Mesendoderm (in vitro differentiated cells): ENCODE measurements around the gene TEAD1.

Experiments
- DNase-seq: peaks from one replicate; pipeline ENCODE4 v3.0.0; 2013
- H2AK5ac ChIP-seq: 2 replicates; pipeline ENCODE4 v1.6.1; 2013; ENCODE audit warnings: low read length, inconsistent platforms
- H2BK120ac ChIP-seq: 2 replicates; pipeline ENCODE4 v1.6.1; 2013; ENCODE audit warnings: low read depth, mild to moderate bottlenecking, low read length, moderate library complexity, mixed read lengths
- H2BK15ac ChIP-seq: replicated peaks from 2 replicates; pipeline ENCODE4 v1.6.1; 2013; ENCODE audit warnings: low read depth, mild to moderate bottlenecking, moderate library complexity
- H2BK5ac ChIP-seq: 2 replicates; pipeline ENCODE4 v1.6.1; 2013; ENCODE audit warnings: low read length, inconsistent platforms
- H3K18ac ChIP-seq: 2 replicates; pipeline ENCODE4 v1.6.1; 2013; ENCODE audit warnings: mild to moderate bottlenecking, low read length, mixed read lengths
- H3K23ac ChIP-seq: one replicate; pipeline ENCODE4 v1.6.1; 2013; ENCODE audit warnings: low read length
- H3K27ac ChIP-seq: 2 replicates; pipeline ENCODE4 v1.5.1; 2013; ENCODE audit warnings: low read depth, mild to moderate bottlenecking, inconsistent platforms, low read length, moderate library complexity
- H3K27me3 ChIP-seq: 2 replicates; pipeline ENCODE4 v1.6.1; 2013; ENCODE audit warnings: low read length, control low read depth, mild to moderate bottlenecking, inconsistent platforms; ENCODE audit not compliant: insufficient read depth, poor library complexity
- H3K36me3 ChIP-seq: 2 replicates; pipeline ENCODE4 v1.6.1; 2013; ENCODE audit warnings: low read length, inconsistent platforms; ENCODE audit not compliant: control insufficient read depth, insufficient read depth
- H3K4ac ChIP-seq: one replicate; pipeline ENCODE4 v1.6.1; 2013; ENCODE audit warnings: low read depth, mild to moderate bottlenecking, low read length, moderate library complexity
- H3K4me1 ChIP-seq: 2 replicates; pipeline ENCODE4 v1.6.1; 2013; ENCODE audit warnings: low read depth, low read length, inconsistent platforms; ENCODE audit not compliant: control insufficient read depth
- H3K4me2 ChIP-seq: 2 replicates; pipeline ENCODE4 v1.6.1; 2013; ENCODE audit warnings: low read length
- H3K4me3 ChIP-seq: 2 replicates; pipeline ENCODE4 v1.5.1; 2013; ENCODE audit warnings: mild to moderate bottlenecking, low read length
- H3K56ac ChIP-seq: one replicate; pipeline ENCODE4 v1.6.1; 2013; ENCODE audit warnings: low read length
- H3K79me1 ChIP-seq: 2 replicates; pipeline ENCODE4 v1.6.1; 2013; ENCODE audit warnings: low read length, inconsistent platforms
- H3K79me2 ChIP-seq: 2 replicates; pipeline ENCODE4 v1.6.1; 2013; ENCODE audit warnings: mild to moderate bottlenecking, low read length; ENCODE audit not compliant: control insufficient read depth, insufficient read depth
- H3K9ac ChIP-seq: 2 replicates; pipeline ENCODE4 v1.6.1; 2013; ENCODE audit warnings: low read length, inconsistent platforms
- H4K5ac ChIP-seq: one replicate; pipeline ENCODE4 v1.6.1; 2013; ENCODE audit warnings: low read length
- H4K8ac ChIP-seq: one replicate; pipeline ENCODE4 v1.6.1; 2013; ENCODE audit warnings: low read depth, mild to moderate bottlenecking, control low read depth, low read length, moderate library complexity
- WGBS: extraction: QIAGEN DNeasy Blood & Tissue Kit; methylation state at CpG from one replicate; pipeline ENCODE4 v1.1.7; 2013; ENCODE audit warnings: low lambda C conversion rate, missing lambda C conversion rate; ENCODE audit not compliant: insufficient coverage; ENCODE audit errors: extremely low coverage; 5-methylcytosine and 5-hydroxymethylcytosine counted together

The TEAD1 gene

DNA sequence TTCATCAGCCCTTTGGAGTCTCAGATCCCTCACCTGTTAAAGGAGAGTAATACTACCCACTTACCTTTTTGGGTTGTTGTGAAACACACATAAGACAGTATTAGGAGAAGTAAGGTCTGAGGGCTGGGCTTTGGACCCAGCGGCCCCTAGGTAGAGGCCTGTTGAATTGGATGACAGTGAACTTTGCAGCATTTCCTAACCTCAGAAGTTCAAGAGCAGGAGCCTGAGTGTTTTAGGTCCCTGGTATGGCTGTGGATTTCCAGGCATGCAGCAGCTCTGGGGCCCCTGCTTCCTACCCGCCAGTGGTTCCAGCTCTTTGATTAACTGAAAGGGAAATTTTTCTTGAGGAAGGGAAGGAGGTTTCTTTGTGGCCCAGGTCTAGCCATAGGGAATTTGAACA, 58.9 kb downstream of the TEAD1 start:
- no CpG with 5 or more reads among the region's 2 CpGs for WGBS
- no peak overlapping the region for H3K23ac ChIP-seq
- peak; percentile 62 for DNase-seq

DNA sequence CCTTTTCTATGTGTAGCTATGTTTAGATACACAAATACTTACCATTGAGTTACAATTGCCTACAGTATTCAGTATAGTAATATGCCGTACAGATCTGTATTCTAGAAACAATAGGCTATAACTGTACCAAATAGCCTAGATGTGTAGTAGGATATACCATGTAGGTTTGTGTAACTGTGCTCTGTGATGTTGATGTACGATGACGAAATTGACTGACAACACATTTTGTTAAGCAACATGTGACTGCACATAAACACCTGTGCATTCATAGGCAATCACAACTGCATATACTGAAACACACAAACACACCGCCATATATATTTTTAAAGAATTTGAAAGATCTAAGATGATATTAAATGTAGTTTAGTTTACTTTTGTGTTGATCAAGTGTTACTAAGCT, 60.4 kb downstream of the TEAD1 start:
- no peak overlapping the region for H2BK15ac ChIP-seq
- H3K4ac ChIP-seq: no peak overlapping the region
- H3K36me3 ChIP-seq: no peaks in the 10 kb centered on the region
- no peak overlapping the region for H3K18ac ChIP-seq
- H3K79me1 ChIP-seq: peaks cover 19% of the 10 kb centered on the region
- no peak overlapping the region for H3K9ac ChIP-seq
- peaks cover 5% of the 10 kb centered on the region for H3K4me1 ChIP-seq
- no peak overlapping the region for H4K8ac ChIP-seq
- no CpG with 5 or more reads among the region's 4 CpGs for WGBS
- no peak overlapping the region for H3K23ac ChIP-seq
- H2BK5ac ChIP-seq: no peak overlapping the region
- no peak for DNase-seq
- no peak overlapping the region for H2BK120ac ChIP-seq
- no peak overlapping the region for H3K4me3 ChIP-seq
- H3K79me2 ChIP-seq: peaks cover 73% of the 10 kb centered on the region
- no peak overlapping the region for H2AK5ac ChIP-seq
- H3K56ac ChIP-seq: no peak overlapping the region
- no peak overlapping the region for H3K4me2 ChIP-seq
- no peak overlapping the region for H4K5ac ChIP-seq
- H3K27me3 ChIP-seq: no peaks in the 10 kb centered on the region
- H3K27ac ChIP-seq: no peak overlapping the region

More for the DNA sequence above, 58.9 kb downstream of the TEAD1 start:
- H2BK120ac ChIP-seq: no peak overlapping the region
- H3K79me2 ChIP-seq: peaks cover 78% of the 10 kb centered on the region
- H2BK15ac ChIP-seq: no peak overlapping the region
- H3K4ac ChIP-seq: no peak overlapping the region
- no peak overlapping the region for H3K56ac ChIP-seq
- no peak overlapping the region for H4K5ac ChIP-seq
- peaks cover 7% of the 10 kb centered on the region for H3K4me1 ChIP-seq
- no peak overlapping the region for H4K8ac ChIP-seq
- no peak overlapping the region for H2AK5ac ChIP-seq
- H3K4me2 ChIP-seq: no peak overlapping the region
- H3K27ac ChIP-seq: no peak overlapping the region
- no peak overlapping the region for H3K4me3 ChIP-seq
- no peak overlapping the region for H2BK5ac ChIP-seq
- H3K9ac ChIP-seq: no peak overlapping the region
- H3K79me1 ChIP-seq: peaks cover 25% of the 10 kb centered on the region
- no peaks in the 10 kb centered on the region for H3K36me3 ChIP-seq
- H3K27me3 ChIP-seq: no peaks in the 10 kb centered on the region
- no peak overlapping the region for H3K18ac ChIP-seq

DNA sequence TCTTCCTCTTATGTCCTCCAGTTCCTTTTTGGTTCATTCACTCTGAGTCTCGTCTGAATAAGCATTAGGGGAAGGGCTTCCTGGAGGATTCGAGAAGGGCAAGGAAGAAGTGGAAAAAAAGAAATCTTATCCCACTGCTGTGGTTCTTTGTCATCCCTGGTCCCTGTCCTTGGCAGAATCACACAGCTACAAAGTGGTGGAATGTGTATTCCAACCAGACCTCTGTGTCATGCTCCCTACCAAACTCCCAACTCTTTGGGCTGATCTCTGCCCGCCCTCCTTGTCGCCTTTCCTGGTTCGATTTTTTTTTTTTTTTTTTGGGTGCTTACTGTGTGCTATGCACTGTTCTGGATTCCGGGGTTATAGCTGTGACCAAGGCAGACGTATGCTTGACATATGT, 61.0 kb downstream of the TEAD1 start:
- Histone ChIP-seq H2BK120ac (no peak overlapping the region), H3K27me3 (no peaks in the 10 kb centered on the region), H3K9ac (no peak overlapping the region), H3K4me1 (peaks cover 4% of the 10 kb centered on the region), H3K23ac (no peak overlapping the region), H3K27ac (no peak overlapping the region), H3K4me2 (no peak overlapping the region), H3K4ac (no peak overlapping the region), H2BK5ac (no peak overlapping the region), H3K79me2 (peaks cover 70% of the 10 kb centered on the region), H4K5ac (no peak overlapping the region), H3K56ac (no peak overlapping the region), H3K79me1 (peaks cover 19% of the 10 kb centered on the region), H2AK5ac (no peak overlapping the region), H3K18ac (no peak overlapping the region), H3K4me3 (no peak overlapping the region), H3K36me3 (no peaks in the 10 kb centered on the region), H4K8ac (no peak overlapping the region), H2BK15ac (no peak overlapping the region)
- WGBS: no CpG with 5 or more reads among the region's 7 CpGs
- peak; percentile 83 for DNase-seq

- Histone ChIP-seq H3K36me3 (no peaks in the 10 kb centered on the region), H4K8ac (no peak overlapping the region), H3K23ac (no peak overlapping the region), H2BK120ac (no peak overlapping the region), H3K4me2 (no peak overlapping the region), H3K9ac (no peak overlapping the region), H3K27ac (no peak overlapping the region), H3K18ac (no peak overlapping the region), H3K27me3 (no peaks in the 10 kb centered on the region), H3K79me2 (peaks cover 69% of the 10 kb centered on the region), H3K79me1 (peaks cover 24% of the 10 kb centered on the region), H2AK5ac (no peak overlapping the region), H4K5ac (no peak overlapping the region), H3K4me1 (peaks cover 4% of the 10 kb centered on the region), H3K56ac (no peak overlapping the region), H3K4me3 (no peak overlapping the region), H2BK5ac (no peak overlapping the region), H2BK15ac (no peak overlapping the region), H3K4ac (no peak overlapping the region)
- no CpG with 5 or more reads among the region's 2 CpGs for WGBS
- DNase-seq: no peak
These were observed 62.8 kb downstream of the TEAD1 start for GRCh38 chr11:12737024-12737423.

GRCh38 chr11:12741671-12742216, 67.5 kb downstream of the TEAD1 start:
- DNase-seq: no peak
- Histone ChIP-seq H3K79me1 (peaks cover 22% of the 10 kb centered on the region), H3K27ac (no peak overlapping the region), H3K9ac (no peak overlapping the region), H3K36me3 (no peaks in the 10 kb centered on the region), H4K8ac (no peak overlapping the region), H2BK5ac (no peak overlapping the region), H4K5ac (no peak overlapping the region), H3K27me3 (no peaks in the 10 kb centered on the region), H3K79me2 (peaks cover 62% of the 10 kb centered on the region), H3K18ac (no peak overlapping the region), H2BK120ac (no peak overlapping the region), H3K23ac (no peak overlapping the region), H3K4me2 (no peak overlapping the region), H3K56ac (no peak overlapping the region), H2AK5ac (no peak overlapping the region), H2BK15ac (no peak overlapping the region), H3K4ac (no peak overlapping the region), H3K4me3 (no peak overlapping the region), H3K4me1 (peaks cover 4% of the 10 kb centered on the region)
- no CpG with 5 or more reads among the region's 1 CpG for WGBS

DNA sequence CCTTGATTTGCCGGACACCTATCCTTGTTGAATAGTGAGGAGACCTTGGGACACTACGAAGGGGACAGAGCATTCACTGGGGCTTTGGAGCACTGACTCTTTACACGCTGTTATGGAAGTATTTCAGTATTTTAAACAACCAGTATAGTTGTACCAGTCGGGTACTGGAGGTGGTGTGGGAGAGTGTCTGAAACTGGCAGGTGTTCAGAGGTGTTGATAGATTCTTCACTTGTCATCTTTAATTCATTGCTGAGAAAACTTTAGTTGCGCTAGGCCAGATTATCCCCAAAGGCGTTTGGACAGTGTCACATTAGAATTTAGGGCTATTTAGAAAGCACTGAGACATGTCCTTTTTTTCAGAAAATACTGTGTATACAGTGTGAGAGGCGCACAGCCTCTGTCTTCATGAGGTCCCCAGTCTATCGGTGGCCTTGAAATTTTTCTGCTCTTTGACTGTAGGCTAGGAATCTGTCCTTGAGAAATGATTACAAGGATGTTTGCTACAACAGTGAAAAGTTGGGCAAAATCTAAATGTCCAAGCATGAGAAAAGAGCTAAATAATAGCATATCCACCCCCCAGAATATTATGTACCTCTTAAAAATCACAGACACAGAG, 69.7 kb downstream of the TEAD1 start:
- Histone ChIP-seq H2AK5ac (no peak overlapping the region), H3K18ac (no peak overlapping the region), H2BK5ac (no peak overlapping the region), H4K8ac (no peak overlapping the region), H3K79me1 (peaks cover 18% of the 10 kb centered on the region), H3K4ac (no peak overlapping the region), H3K4me3 (no peak overlapping the region), H3K27me3 (no peaks in the 10 kb centered on the region), H3K4me1 (peaks cover 8% of the 10 kb centered on the region), H3K56ac (no peak overlapping the region), H3K23ac (no peak overlapping the region), H3K36me3 (no peaks in the 10 kb centered on the region), H4K5ac (no peak overlapping the region), H3K4me2 (no peak overlapping the region), H2BK15ac (no peak overlapping the region), H3K9ac (no peak overlapping the region), H3K27ac (no peak overlapping the region), H3K79me2 (peaks cover 62% of the 10 kb centered on the region), H2BK120ac (no peak overlapping the region)
- no peak for DNase-seq
- no CpG with 5 or more reads among the region's 8 CpGs for WGBS
